SKM-1 treated with dmso at 0.1 percent for 144 hours (cell line): Measurements from ENCODE around the gene ASB1.
A peak's percentile ranks its signal among the peaks of the same experiment; 100 is the strongest.

Source experiments
- DNase-seq: peaks from one replicate; lab custom pipeline; 2025; ENCODE audit not compliant: unreplicated experiment; lab: John Stamatoyannopoulos, UW

The ASB1 gene

DNA sequence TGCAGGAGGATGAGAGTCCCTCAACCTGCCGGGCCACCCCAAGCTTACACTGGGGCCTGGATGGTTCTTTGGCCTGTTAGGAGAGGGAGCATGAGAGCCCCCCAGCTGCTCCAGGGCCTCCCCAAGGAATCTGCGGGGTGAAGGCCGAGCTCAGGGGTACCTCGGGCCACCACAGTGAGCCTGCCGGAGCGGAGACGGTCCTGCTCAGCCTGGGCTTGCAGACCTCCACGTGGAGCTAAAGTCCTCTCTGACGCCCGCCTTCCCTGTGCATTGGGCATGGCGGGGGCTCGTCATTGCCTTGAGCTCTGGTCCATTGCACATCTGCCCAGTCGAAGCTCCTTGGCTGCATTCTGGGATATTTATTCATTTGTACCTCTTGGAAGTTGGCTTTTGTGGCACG, 62.7 kb downstream of the ASB1 start:
- no peak for DNase-seq

DNA sequence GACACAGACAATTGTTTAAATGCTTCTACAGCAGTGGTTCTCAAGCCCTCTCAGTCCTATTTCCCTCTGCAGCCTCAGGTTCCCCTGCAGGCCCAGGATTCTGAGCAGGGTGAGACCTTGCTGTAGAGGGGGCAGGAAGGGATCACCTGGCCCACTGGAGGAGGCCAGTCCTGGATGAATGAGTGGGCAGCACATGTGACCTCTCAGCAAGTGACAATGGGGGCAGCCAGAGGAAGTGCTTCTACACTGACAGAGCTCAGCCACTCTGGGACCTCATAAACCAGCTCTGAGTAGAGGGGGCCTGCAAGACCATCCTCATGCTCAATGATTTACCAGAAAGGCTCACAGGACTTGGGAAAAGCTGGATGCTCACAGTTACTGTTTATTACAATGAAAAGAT, 63.2 kb downstream of the ASB1 start:
- DNase-seq, result no peak

DNA sequence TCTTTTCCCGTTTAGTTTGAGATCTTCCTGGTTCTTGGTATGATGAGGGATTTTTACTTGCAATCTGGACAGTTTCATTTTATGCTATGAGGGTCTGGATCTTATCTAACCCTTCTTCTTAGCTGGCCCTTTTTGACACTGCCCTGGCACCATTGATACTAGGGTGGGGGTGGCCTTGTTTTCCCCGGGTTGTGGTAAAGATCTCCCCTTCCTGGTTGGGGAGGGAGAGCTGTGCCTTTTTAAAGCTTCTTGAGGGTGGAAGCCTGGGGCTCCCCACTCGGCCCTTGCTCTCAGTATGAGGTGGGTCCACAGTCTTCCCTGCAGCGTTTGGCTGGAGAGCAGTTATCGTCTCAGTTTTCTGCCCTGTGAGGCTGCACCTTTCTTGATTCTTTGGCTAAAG, 66.1 kb downstream of the ASB1 start:
- no peak for DNase-seq

DNA sequence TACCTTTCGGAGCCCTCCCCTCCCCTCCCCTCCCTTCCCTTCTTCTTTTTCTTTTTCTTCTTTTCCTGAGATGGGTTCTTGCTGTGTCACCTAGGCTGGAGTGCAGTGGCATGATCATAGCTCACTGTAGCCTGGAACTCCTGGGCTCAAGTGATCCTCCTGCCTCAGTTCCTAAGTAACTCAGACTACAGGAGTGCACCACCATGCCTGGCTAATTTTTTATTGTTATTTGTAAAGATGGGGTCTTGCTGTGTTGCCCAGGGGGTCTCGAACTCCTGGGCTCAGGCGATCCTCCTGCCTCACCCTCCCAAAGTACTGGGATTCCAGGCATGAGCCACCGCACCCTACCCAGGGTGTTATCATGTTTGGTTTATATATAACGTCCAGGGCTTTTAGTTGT, 66.7 kb downstream of the ASB1 start:
- no peak for DNase-seq

DNA sequence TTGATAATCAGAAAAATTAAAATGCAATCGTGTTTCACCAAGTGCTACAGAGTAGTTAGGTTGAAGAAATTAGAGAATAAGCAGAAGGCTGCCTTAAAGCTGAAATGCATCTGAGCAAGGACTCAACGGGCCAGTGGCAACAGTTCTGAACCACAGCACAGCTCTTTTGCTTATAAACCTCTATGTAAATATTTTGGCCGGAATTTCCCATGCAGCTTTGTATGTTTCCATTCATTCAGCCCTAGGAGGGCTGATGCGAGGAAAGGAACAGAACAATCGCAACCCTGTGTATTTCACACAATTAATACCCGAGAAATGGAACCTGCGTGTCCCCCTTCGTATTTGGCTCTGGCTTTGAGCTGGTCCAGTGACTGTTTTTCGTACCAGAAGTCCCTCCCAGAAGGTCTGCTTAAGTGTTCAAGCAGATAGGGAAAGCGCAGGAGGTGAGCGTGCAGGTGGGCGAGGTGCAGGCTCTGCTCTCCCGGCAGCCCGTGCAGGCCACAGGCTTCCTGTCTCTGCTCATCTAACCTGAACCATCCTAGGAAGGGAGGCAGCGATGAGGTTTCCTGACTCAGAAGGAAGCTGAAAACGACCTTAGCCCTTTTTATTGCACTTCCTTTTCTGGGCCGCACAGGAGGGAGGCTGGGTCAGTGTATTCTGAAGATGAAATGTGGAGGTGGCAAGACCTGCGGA, 67.3 kb downstream of the ASB1 start:
- peak; percentile 10 for DNase-seq

DNA sequence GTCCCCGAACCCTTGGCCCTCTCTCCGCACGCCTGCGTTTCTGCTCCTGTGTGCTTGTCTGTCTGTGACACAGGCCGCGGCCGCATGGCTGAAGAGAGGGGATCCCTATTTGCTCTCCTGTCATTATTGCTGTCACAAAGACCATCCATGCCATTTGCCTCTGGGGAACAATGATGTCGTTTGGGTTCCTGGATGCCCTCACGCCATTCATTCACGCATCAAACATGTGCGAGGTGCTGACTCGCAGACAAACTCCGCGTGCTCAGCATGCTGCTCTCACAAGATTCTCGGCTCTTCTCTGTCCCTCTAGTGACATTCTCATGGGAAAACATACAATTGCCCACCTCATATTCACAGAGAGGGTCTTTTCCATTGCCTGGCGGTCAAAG, 67.8 kb downstream of the ASB1 start:
- DNase-seq, result no peak

DNA sequence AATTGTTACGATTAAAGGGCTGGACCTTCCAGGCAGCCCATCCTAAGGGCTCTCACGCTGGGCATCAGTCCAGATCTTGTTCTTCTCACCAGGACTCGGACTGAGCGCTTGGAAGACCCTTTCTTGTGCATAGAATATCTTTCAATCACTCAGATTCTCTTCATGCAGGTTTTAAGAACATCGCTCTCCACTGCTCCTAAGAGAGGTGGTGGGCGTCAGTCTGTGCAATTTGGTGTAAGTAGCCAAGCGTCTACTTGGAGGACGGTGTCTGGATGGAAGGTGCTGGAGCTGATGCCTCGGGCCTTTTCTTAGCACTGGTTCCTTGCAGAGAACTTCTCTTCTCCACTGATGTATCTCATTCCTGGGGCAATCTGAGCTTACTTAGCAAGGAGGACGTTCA, 68.7 kb downstream of the ASB1 start:
- DNase-seq, result no peak

DNA sequence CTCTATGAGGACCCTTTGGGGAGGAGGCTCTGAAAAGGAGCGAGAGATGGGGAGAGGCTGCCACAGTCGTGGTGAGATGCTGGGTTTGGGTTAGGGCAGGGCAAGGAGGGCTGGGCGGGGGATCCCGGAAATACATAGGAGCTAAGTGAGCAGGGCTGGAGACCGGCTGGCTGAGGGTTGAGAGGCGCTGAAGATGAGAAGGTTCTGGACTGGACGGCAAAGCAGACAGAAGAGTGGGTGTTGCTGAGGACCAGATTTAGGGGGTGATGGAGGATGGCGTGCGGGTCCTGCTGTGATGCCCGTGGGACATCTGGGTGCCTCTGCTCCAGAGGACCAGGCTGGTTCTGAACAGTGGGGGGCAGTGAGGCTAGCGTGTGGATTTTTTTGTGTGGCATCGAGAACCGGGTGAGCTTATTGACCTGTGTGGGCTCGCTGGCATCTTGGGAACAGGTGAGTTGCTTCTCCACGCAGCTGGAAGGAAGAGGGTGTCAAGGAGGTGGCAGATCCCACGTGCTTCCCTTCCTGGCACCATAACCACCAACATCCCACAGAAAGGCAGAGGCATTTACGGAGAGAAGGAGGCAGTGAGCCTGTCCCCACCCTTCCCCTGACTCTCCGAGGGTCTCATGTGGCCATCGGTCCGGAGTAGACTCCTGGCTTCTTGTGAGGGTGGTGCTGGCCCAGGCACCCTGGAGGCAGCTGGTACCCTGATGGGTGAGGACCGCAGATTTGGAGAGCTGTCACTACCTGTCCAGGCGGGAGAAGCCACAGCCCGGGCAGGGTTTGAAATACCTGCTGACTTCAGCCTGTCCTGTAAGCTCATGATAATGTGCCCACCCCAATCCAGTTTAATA, 70.3 kb downstream of the ASB1 start:
- DNase-seq, result no peak

DNA sequence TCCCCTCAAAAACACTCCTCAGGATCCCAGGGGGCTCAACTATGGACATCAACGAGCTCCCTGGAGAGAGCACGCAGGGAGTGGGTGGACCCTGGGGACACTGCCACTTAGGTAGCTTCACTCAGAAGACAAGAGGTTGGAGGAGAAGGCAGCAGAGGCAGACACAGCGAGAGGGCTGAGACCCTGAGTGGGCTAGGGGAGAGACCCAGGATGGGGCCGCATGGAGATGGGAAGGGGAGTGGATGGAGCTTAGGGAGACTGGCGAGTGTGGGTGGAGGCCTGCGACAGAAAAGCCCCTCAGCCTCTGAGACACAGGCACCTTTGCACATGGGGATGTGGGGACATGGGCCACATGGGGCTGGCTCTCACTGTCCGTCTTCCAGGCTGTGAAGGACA, 70.9 kb downstream of the ASB1 start:
- no peak for DNase-seq

DNA sequence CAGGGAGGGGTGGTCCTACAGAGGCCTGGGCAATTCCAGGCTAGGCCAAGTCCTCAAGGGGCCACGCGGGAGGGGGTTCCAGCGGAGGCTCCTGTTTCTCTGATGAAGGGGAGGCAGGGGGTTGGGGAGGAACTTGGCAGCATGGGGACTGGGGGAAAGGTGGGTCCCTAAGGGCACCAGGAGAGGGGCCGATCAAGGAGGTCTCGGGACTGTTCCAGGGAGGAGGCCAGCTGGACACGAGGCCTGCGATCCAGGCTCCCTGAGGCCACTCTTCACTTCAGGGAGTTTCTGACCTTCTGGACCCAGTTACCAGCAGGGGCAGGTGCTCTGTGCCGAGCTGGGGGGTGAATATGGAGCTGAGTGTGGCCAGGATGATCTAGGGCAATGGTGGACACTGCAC, 71.5 kb downstream of the ASB1 start:
- no peak for DNase-seq

DNA sequence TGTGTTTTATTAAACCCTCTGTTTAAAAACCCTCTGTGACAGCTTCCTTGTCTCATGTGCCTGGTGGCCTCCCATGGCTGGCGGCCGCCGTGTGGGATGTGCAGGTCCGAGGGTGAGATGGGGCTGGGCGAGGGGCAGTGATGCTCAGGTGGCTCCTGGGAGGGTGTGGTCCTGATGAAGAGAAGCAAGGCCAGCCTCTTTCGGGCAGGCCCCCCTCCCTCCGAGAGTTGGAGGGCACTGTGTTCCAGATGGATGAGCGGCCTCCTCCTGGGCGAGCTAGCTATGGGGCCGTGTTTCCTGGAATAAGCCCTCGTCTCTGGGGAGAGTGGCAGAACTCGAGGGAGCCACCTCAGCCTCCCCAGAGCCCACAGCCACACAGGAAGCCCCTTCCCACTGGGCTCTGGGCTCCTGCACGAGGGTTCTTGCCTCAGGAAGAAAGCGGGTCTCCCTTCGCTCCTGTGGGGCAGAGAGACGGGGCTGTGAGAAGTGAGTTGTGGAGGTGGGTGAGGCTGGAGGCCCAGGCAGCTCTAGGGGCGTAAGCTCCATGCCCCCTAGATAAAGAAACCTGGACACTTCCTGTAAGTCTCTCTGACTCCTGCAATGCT, 72.1 kb downstream of the ASB1 start:
- DNase-seq, result no peak

DNA sequence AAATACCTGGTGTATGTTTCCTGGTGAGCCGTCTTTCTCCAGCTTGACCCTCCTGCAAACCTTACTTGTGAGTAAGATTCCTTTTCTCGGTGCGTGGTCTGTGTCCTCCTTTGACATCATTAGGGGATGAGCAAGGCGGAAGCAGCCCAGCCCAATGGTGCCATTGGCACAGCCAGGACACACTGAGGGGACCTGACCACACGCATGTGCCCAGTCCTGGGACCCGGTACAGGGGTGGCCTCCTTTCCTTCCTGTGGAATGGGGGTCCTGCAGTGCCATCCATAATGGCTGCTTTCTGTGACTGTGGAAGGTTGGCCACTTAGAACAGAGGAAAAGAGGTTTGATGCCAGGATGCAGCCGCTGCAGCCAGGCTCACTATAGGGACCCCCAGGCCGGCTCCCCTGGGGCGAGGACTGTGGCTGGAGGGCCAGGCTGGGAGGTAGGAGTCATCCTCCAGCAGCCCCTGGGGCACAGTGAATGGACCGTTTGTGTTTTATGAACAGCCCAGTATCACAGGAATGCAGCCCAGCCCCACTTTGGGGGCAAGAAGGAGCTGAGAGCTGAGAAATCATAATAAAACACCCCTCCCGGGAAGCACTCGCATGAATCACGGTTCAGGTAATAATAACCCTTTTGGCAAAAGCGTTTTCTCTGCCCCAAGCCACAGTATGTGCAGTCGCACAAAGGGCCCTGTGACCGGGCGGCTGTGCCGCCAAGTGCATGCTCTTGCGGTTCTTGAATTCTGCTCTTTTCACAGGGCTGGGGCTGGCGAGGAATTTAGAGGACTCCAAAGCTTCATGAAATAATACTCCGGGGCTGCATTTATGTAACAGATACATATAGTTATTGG, 73.2 kb downstream of the ASB1 start:
- DNase-seq, result no peak

DNA sequence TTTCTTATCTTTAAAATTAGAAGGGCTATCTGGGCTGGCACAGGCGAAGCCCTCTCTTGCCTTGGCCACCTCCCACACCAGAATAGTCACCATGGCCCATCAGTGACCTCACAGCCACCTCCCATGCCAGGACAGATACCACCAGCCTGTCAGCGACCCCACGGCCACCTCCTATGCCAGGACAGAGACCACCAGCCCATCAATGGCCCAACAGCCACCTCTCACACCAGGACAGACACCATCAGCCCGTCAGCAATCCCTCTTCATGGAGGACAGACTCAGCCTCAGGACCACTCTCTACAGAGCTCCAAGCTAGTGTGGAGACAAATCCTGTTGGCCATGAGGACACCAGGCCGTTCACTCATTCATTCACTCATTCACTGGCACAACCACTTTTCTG, 74.6 kb downstream of the ASB1 start:
- no peak for DNase-seq
